Ishikawa (cell line): Measurements from ENCODE around the gene TTC38.

Experiments used
- CREB1 ChIP-seq: IDR thresholded peaks from 2 replicates; pipeline ENCODE4 v1.6.1; 2012; ENCODE audit warnings: low read depth
- FOXM1 ChIP-seq: IDR thresholded peaks from 2 replicates; pipeline ENCODE4 v1.6.1; 2012; ENCODE audit warnings: low read depth, borderline replicate concordance
- TCF12 ChIP-seq: IDR thresholded peaks from 2 replicates; pipeline ENCODE4 v1.6.1; 2012; ENCODE audit warnings: low read depth
- ZBTB7A ChIP-seq: IDR thresholded peaks from 2 replicates; pipeline ENCODE4 v1.6.1; 2012; ENCODE audit warnings: low read depth
- TF ChIP-seq, protein P1 (sequence below): IDR thresholded peaks from 2 replicates; pipeline ENCODE4 v1.6.1; 2012; ENCODE audit warnings: low read depth, mild to moderate bottlenecking
- TF ChIP-seq, protein P2 (sequence below): IDR thresholded peaks from 2 replicates; pipeline ENCODE4 v1.6.1; 2012

DNA sequence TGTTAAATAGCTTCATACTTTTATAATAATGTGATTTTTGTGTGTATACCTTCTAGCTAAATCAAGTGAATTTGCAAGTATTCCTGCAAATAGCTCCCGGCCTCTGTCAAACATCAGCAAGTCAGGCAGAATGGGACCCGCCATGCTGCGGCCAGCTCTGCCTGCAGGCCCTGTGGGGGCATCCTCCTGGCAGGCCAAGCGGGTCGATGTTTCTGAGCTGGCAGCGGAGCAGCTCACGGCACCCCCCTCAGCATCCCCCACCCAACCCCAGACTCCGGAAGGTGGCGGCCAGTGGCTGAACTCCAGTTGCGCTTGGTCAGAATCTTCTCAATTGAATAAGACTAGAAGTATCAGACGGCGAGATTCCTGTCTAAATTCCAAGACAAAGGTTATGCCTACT is 48.2 kb downstream of the TTC38 start:
- TF ChIP-seq, protein P1, sequence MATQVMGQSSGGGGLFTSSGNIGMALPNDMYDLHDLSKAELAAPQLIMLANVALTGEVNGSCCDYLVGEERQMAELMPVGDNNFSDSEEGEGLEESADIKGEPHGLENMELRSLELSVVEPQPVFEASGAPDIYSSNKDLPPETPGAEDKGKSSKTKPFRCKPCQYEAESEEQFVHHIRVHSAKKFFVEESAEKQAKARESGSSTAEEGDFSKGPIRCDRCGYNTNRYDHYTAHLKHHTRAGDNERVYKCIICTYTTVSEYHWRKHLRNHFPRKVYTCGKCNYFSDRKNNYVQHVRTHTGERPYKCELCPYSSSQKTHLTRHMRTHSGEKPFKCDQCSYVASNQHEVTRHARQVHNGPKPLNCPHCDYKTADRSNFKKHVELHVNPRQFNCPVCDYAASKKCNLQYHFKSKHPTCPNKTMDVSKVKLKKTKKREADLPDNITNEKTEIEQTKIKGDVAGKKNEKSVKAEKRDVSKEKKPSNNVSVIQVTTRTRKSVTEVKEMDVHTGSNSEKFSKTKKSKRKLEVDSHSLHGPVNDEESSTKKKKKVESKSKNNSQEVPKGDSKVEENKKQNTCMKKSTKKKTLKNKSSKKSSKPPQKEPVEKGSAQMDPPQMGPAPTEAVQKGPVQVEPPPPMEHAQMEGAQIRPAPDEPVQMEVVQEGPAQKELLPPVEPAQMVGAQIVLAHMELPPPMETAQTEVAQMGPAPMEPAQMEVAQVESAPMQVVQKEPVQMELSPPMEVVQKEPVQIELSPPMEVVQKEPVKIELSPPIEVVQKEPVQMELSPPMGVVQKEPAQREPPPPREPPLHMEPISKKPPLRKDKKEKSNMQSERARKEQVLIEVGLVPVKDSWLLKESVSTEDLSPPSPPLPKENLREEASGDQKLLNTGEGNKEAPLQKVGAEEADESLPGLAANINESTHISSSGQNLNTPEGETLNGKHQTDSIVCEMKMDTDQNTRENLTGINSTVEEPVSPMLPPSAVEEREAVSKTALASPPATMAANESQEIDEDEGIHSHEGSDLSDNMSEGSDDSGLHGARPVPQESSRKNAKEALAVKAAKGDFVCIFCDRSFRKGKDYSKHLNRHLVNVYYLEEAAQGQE = no peak
- TF ChIP-seq ZBTB7A (no peak), FOXM1 (no peak), TCF12 (no peak), CREB1 (no peak)
- TF ChIP-seq, protein P2, sequence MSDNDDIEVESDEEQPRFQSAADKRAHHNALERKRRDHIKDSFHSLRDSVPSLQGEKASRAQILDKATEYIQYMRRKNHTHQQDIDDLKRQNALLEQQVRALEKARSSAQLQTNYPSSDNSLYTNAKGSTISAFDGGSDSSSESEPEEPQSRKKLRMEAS = no peak
